Measurements from ENCODE around the gene P2RX7. TPM values are rescaled to one million over a fixed set of nuclear protein-coding genes. Genes with fewer than 3 reads are reported as not detected.

P2RX7 gene
- total RNA-seq, 1 experiment from 2014 or later, result 1.6 TPM

- H3K4me3 ChIP-seq (ENCODE audit: low read length), result no peak overlapping the region
- H3K27ac ChIP-seq (ENCODE audit: low read length), result no peak overlapping the region
- TF ChIP-seq EZH2phosphoT487 (IDR thresholded peaks at IDR 0.05; ENCODE audit: borderline replicate concordance, low read length) (no peak), EZH2 (IDR thresholded peaks at IDR 0.05; ENCODE audit: low read length, unreplicated experiment) (no peak)
- TF ChIP-seq, protein P1, sequence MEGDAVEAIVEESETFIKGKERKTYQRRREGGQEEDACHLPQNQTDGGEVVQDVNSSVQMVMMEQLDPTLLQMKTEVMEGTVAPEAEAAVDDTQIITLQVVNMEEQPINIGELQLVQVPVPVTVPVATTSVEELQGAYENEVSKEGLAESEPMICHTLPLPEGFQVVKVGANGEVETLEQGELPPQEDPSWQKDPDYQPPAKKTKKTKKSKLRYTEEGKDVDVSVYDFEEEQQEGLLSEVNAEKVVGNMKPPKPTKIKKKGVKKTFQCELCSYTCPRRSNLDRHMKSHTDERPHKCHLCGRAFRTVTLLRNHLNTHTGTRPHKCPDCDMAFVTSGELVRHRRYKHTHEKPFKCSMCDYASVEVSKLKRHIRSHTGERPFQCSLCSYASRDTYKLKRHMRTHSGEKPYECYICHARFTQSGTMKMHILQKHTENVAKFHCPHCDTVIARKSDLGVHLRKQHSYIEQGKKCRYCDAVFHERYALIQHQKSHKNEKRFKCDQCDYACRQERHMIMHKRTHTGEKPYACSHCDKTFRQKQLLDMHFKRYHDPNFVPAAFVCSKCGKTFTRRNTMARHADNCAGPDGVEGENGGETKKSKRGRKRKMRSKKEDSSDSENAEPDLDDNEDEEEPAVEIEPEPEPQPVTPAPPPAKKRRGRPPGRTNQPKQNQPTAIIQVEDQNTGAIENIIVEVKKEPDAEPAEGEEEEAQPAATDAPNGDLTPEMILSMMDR (conservative IDR thresholded peaks at IDR 0.05; ENCODE audit: low read depth, low read length), result no peak
- H2AFZ ChIP-seq (ENCODE audit: low read length), result no peak overlapping the region
- H3K4me2 ChIP-seq (ENCODE audit: low read length), result no peak overlapping the region
- DNase-seq (no peak), ATAC-seq (no peak)
- ChIA-PET POLR2A (ENCODE audit: unreplicated experiment) (no interaction called here), CTCF (no interaction called here)
- no peaks in the 10 kb centered on the region for H3F3A ChIP-seq (ENCODE audit: low read length, unreplicated experiment)
- no peaks in the 10 kb centered on the region for H3K9me3 ChIP-seq (ENCODE audit: low read length)
- BruUV-seq (replicated peaks), result no TSS peak
- intact Hi-C loops (cut with micrococcal nuclease), result no loop called here
- H3K27me3 ChIP-seq (ENCODE audit: low read length), result no peaks in the 10 kb centered on the region
- H3K9ac ChIP-seq (ENCODE audit: low read length), result no peak overlapping the region
- no peaks in the 10 kb centered on the region for H3K79me2 ChIP-seq (ENCODE audit: low read length)
- H3K36me3 ChIP-seq (ENCODE audit: low read depth, low read length), result no peaks in the 10 kb centered on the region
- H3K9me2 ChIP-seq (replicated peaks; ENCODE audit: low read length), result no peaks in the 10 kb centered on the region
- H4K20me1 ChIP-seq (ENCODE audit: low read length), result no peaks in the 10 kb centered on the region
- no peaks in the 10 kb centered on the region for H3K4me1 ChIP-seq (ENCODE audit: insufficient read depth, low read length)
Measured at GRCh38 chr12:121165316-121165715, 32.6 kb downstream of the P2RX7 start.

- Histone ChIP-seq H2AFZ (ENCODE audit: low read length) (no peak overlapping the region), H3K79me2 (ENCODE audit: low read length) (no peaks in the 10 kb centered on the region), H3K4me2 (ENCODE audit: low read length) (no peak overlapping the region), H3K27ac (ENCODE audit: low read length) (no peak overlapping the region), H3K9me2 (replicated peaks; ENCODE audit: low read length) (no peaks in the 10 kb centered on the region), H3K4me3 (ENCODE audit: low read length) (no peak overlapping the region), H3K9me3 (ENCODE audit: low read length) (no peaks in the 10 kb centered on the region), H4K20me1 (ENCODE audit: low read length) (no peaks in the 10 kb centered on the region), H3K36me3 (ENCODE audit: low read depth, low read length) (no peaks in the 10 kb centered on the region), H3K27me3 (ENCODE audit: low read length) (no peaks in the 10 kb centered on the region), H3K9ac (ENCODE audit: low read length) (no peak overlapping the region), H3F3A (ENCODE audit: low read length, unreplicated experiment) (no peaks in the 10 kb centered on the region), H3K4me1 (ENCODE audit: insufficient read depth, low read length) (no peaks in the 10 kb centered on the region; the same call in 1 of the 2 replicates)
- CTCF ChIA-PET, result no interaction called here
- POLR2A ChIA-PET (ENCODE audit: unreplicated experiment), result no interaction called here
- no peak for TF ChIP-seq EZH2 (IDR thresholded peaks at IDR 0.05; ENCODE audit: low read length, unreplicated experiment)
- no peak for TF ChIP-seq EZH2phosphoT487 (IDR thresholded peaks at IDR 0.05; ENCODE audit: borderline replicate concordance, low read length)
- TF ChIP-seq, protein P1 (conservative IDR thresholded peaks at IDR 0.05; ENCODE audit: low read depth, low read length), result no peak
- BruUV-seq (replicated peaks), result no TSS peak
- no peak for DNase-seq
- intact Hi-C loops (cut with micrococcal nuclease), result no loop called here
- ATAC-seq, result no peak
Measured at GRCh38 chr12:121166356-121166755, 33.7 kb downstream of the P2RX7 start.

GRCh38 chr12:121167232-121167820, 34.6 kb downstream of the P2RX7 start:
- BruUV-seq (replicated peaks), result no TSS peak
- Histone ChIP-seq H3K27ac (ENCODE audit: low read length) (no peak overlapping the region), H3K79me2 (ENCODE audit: low read length) (no peaks in the 10 kb centered on the region), H3K9me2 (replicated peaks; ENCODE audit: low read length) (no peaks in the 10 kb centered on the region), H3K36me3 (ENCODE audit: low read depth, low read length) (no peaks in the 10 kb centered on the region), H3K9ac (ENCODE audit: low read length) (no peak overlapping the region), H3K9me3 (ENCODE audit: low read length) (no peaks in the 10 kb centered on the region), H3K4me3 (ENCODE audit: low read length) (no peak overlapping the region), H3F3A (ENCODE audit: low read length, unreplicated experiment) (no peaks in the 10 kb centered on the region), H4K20me1 (ENCODE audit: low read length) (no peaks in the 10 kb centered on the region), H3K27me3 (ENCODE audit: low read length) (no peaks in the 10 kb centered on the region), H2AFZ (ENCODE audit: low read length) (no peak overlapping the region), H3K4me1 (ENCODE audit: insufficient read depth, low read length) (no peaks in the 10 kb centered on the region; the same call in 1 of the 2 replicates), H3K4me2 (ENCODE audit: low read length) (no peak overlapping the region)
- TF ChIP-seq EZH2phosphoT487 (IDR thresholded peaks at IDR 0.05; ENCODE audit: borderline replicate concordance, low read length) (no peak), EZH2 (IDR thresholded peaks at IDR 0.05; ENCODE audit: low read length, unreplicated experiment) (no peak)
- TF ChIP-seq, protein P1 (conservative IDR thresholded peaks at IDR 0.05; ENCODE audit: low read depth, low read length), result no peak
- no peak for ATAC-seq
- DNase-seq, result no peak
- CTCF ChIA-PET, result no interaction called here
- intact Hi-C loops (cut with micrococcal nuclease), result no loop called here
- POLR2A ChIA-PET (ENCODE audit: unreplicated experiment), result no interaction called here

All from PC-3 (cell line).